ENCODE results near the gene CHCHD6. TPM values are rescaled to one million over a fixed set of nuclear protein-coding genes. Genes with fewer than 3 reads are reported as not detected.

CHCHD6 gene
- total and polyA plus RNA-seq, 2 donors (not counting 3 experiments of a cell fraction or from before 2014, with no cell fraction given) = 8.4 to 10.1 TPM

GRCh38 chr3:127008236-127008635 is 304.2 kb downstream of the CHCHD6 start:
- H3K4me1 ChIP-seq (ENCODE audit: control insufficient read depth, extremely low read depth, insufficient read depth, low read length) = no peaks in the 10 kb centered on the region
- TF ChIP-seq MYC (IDR thresholded peaks at IDR 0.05; ENCODE audit: low read depth, low read length) (no peak), EZH2 (IDR thresholded peaks at IDR 0.05; ENCODE audit: borderline replicate concordance, low read depth, low read length, severe bottlenecking) (no peak), POLR2A (IDR thresholded peaks at IDR 0.05; ENCODE audit: low read depth, low read length) (no peak), POLR2AphosphoS5 (IDR thresholded peaks at IDR 0.05; ENCODE audit: insufficient read depth, low read depth, low read length) (no peak), FOS (IDR thresholded peaks at IDR 0.05; ENCODE audit: borderline replicate concordance, insufficient read depth, low read length) (no peak), MAX (IDR thresholded peaks at IDR 0.05; ENCODE audit: insufficient read depth, insufficient read length) (no peak)
- no peak overlapping the region for H3K27ac ChIP-seq (ENCODE audit: insufficient read depth, low read depth, low read length)
- H2AFZ ChIP-seq (ENCODE audit: low read depth, low read length) = no peak overlapping the region
- no peaks in the 10 kb centered on the region for H3K27me3 ChIP-seq (ENCODE audit: control insufficient read depth in 2 of 2, insufficient read depth in 2 of 2, low read length in 2 of 2)
- FAIRE-seq (no peak), DNase-seq (ENCODE audit: low read depth, low spot score) (no peak)
- no peak overlapping the region for H3K4me2 ChIP-seq (ENCODE audit: insufficient read depth, low read length)
- H3K79me2 ChIP-seq (ENCODE audit: control insufficient read depth, insufficient read depth, low read length) = no peaks in the 10 kb centered on the region
- no peaks in the 10 kb centered on the region for H3K36me3 ChIP-seq (ENCODE audit: control insufficient read depth in 2 of 2, extremely low read depth in 1 of 2, insufficient read depth in 2 of 2, low read length in 2 of 2)
- dilution Hi-C loops (cut with MboI; ENCODE audit: extremely low pct_ligation_motif_present, low sequenced_read_pairs) (no loop called here), intact Hi-C loops (cut with micrococcal nuclease) (loop anchor here (10.0 kb wide), 1 partner anchor 483 kb away; the partner anchor contains the start of gene CHST13)
- CTCF ChIA-PET = no interaction called here
- POLR2A ChIA-PET = no interaction called here
- H3K9me3 ChIP-seq (replicated peaks; ENCODE audit: control insufficient read depth, insufficient read depth, low read length) = no peaks in the 10 kb centered on the region
- no peaks in the 10 kb centered on the region for H4K20me1 ChIP-seq (replicated peaks; ENCODE audit: control insufficient read depth, extremely low read depth, insufficient read depth, low read length)
- no peak overlapping the region for H3K9ac ChIP-seq (replicated peaks; ENCODE audit: extremely low read depth, insufficient read depth, low read length)
- no TSS peak for BruUV-seq (replicated peaks)
- no peaks in the 10 kb centered on the region for H3K9me1 ChIP-seq (replicated peaks; ENCODE audit: control insufficient read depth, extremely low read depth, insufficient read depth, low read length)
- no peak overlapping the region for H3K4me3 ChIP-seq (replicated peaks in 1 of 3; ENCODE audit: insufficient read depth in 1 of 3, low read depth in 1 of 3, low read length in 3 of 3)

DNA sequence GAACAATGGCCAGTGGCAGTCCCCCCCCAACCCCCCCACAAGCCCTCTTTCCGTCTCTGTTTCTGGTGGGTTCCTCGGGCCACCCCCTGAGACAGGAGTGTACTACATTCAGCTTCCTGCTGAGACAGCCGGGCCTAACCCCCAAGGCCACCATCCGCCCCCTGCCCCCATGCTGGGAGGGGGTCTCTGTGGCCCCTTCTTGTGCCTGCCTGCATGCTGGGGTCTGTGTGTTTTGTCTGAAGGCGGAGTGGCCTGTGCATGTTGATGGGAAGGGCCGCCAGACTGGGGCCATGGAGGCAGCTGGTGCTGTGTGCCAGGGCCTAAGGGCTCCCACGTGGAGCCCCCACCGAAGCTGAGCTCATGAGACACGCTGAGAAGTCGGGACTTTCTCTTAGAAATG is 305.5 kb downstream of the CHCHD6 start:
- no peak overlapping the region for H3K4me3 ChIP-seq (replicated peaks in 1 of 3; ENCODE audit: insufficient read depth in 1 of 3, low read depth in 1 of 3, low read length in 3 of 3)
- ChIA-PET POLR2A (no interaction called here), CTCF (interaction anchor here (1.4 kb wide), 1 partner anchor 13 kb away, joined by 3 read pairs; no protein-coding TSS in a partner anchor)
- no peaks in the 10 kb centered on the region for H3K4me1 ChIP-seq (ENCODE audit: control insufficient read depth, extremely low read depth, insufficient read depth, low read length)
- BruUV-seq (replicated peaks) = no TSS peak
- no peak overlapping the region for H3K27ac ChIP-seq (ENCODE audit: insufficient read depth, low read depth, low read length)
- no peaks in the 10 kb centered on the region for H3K79me2 ChIP-seq (ENCODE audit: control insufficient read depth, insufficient read depth, low read length)
- TF ChIP-seq MAX (IDR thresholded peaks at IDR 0.05; ENCODE audit: insufficient read depth, insufficient read length) (no peak), JUN (IDR thresholded peaks at IDR 0.05; ENCODE audit: borderline replicate concordance, insufficient read depth, insufficient read length, low read depth) (no peak), FOS (IDR thresholded peaks at IDR 0.05; ENCODE audit: borderline replicate concordance, insufficient read depth, low read length) (no peak), EZH2 (IDR thresholded peaks at IDR 0.05; ENCODE audit: borderline replicate concordance, low read depth, low read length, severe bottlenecking) (no peak), MYC (IDR thresholded peaks at IDR 0.05; ENCODE audit: low read depth, low read length) (no peak), POLR2AphosphoS5 (IDR thresholded peaks at IDR 0.05; ENCODE audit: insufficient read depth, low read depth, low read length) (no peak), GATA2 (IDR thresholded peaks at IDR 0.05; ENCODE audit: insufficient read depth, insufficient read length, low read depth, low read length) (no peak), POLR2A (IDR thresholded peaks at IDR 0.05; ENCODE audit: low read depth, low read length) (no peak)
- TF ChIP-seq, protein P1, sequence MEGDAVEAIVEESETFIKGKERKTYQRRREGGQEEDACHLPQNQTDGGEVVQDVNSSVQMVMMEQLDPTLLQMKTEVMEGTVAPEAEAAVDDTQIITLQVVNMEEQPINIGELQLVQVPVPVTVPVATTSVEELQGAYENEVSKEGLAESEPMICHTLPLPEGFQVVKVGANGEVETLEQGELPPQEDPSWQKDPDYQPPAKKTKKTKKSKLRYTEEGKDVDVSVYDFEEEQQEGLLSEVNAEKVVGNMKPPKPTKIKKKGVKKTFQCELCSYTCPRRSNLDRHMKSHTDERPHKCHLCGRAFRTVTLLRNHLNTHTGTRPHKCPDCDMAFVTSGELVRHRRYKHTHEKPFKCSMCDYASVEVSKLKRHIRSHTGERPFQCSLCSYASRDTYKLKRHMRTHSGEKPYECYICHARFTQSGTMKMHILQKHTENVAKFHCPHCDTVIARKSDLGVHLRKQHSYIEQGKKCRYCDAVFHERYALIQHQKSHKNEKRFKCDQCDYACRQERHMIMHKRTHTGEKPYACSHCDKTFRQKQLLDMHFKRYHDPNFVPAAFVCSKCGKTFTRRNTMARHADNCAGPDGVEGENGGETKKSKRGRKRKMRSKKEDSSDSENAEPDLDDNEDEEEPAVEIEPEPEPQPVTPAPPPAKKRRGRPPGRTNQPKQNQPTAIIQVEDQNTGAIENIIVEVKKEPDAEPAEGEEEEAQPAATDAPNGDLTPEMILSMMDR (IDR thresholded peaks at IDR 0.05; ENCODE audit: extremely low read depth in 1 of 2, insufficient read depth in 1 of 2, low read depth in 1 of 2, low read length in 2 of 2) = no peak
- H2AFZ ChIP-seq (ENCODE audit: low read depth, low read length) = no peak overlapping the region
- dilution Hi-C loops (cut with MboI; ENCODE audit: extremely low pct_ligation_motif_present, low sequenced_read_pairs) (no loop called here), intact Hi-C loops (cut with micrococcal nuclease) (loop anchor here (10.0 kb wide), 1 partner anchor 485 kb away; the partner anchor contains the start of gene CHST13)
- H4K20me1 ChIP-seq (replicated peaks; ENCODE audit: control insufficient read depth, extremely low read depth, insufficient read depth, low read length) = no peaks in the 10 kb centered on the region
- H3K27me3 ChIP-seq (ENCODE audit: control insufficient read depth in 2 of 2, insufficient read depth in 2 of 2, low read length in 2 of 2) = no peaks in the 10 kb centered on the region
- H3K4me2 ChIP-seq (ENCODE audit: insufficient read depth, low read length) = no peak overlapping the region
- H3K9me1 ChIP-seq (replicated peaks; ENCODE audit: control insufficient read depth, extremely low read depth, insufficient read depth, low read length) = no peaks in the 10 kb centered on the region
- H3K9ac ChIP-seq (replicated peaks; ENCODE audit: extremely low read depth, insufficient read depth, low read length) = no peak overlapping the region
- DNase-seq (ENCODE audit: low read depth, low spot score) (no peak), FAIRE-seq (no peak)
- no peaks in the 10 kb centered on the region for H3K36me3 ChIP-seq (ENCODE audit: control insufficient read depth in 2 of 2, extremely low read depth in 1 of 2, insufficient read depth in 2 of 2, low read length in 2 of 2)
- H3K9me3 ChIP-seq (replicated peaks; ENCODE audit: control insufficient read depth, insufficient read depth, low read length) = no peaks in the 10 kb centered on the region

Data from endothelial cell of umbilical vein (primary cell).